HFFc6 (cell line): Measurements from ENCODE around the gene ITFG1. TPM values are rescaled to one million over a fixed set of nuclear protein-coding genes. Genes with fewer than 3 reads are reported as not detected.

Experiments
- DNase-seq: peaks from one replicate; pipeline ENCODE4 v3.0.0-alpha.2; 2018
- H3K27ac Mint-ChIP-seq: 2 replicates; pipeline ENCODE4 v1.8.0; 2020; ENCODE audit warnings: mild to moderate bottlenecking, mixed read lengths
- H3K27me3 Mint-ChIP-seq: 2 replicates; pipeline ENCODE4 v1.8.0; 2021; ENCODE audit warnings: mild to moderate bottlenecking, moderate library complexity, mixed read lengths; ENCODE audit not compliant: insufficient read depth
- H3K36me3 Mint-ChIP-seq: 2 replicates; pipeline ENCODE4 v1.8.0; 2021; ENCODE audit warnings: low read depth, mixed read lengths
- H3K4me1 Mint-ChIP-seq: 2 replicates; pipeline ENCODE4 v1.8.0; 2020; ENCODE audit warnings: low read depth, mixed read lengths
- H3K4me3 Mint-ChIP-seq: 2 replicates; pipeline ENCODE4 v1.8.0; 2020; ENCODE audit warnings: mild to moderate bottlenecking, moderate library complexity, mixed read lengths
- H3K9me3 Mint-ChIP-seq: 2 replicates; pipeline ENCODE4 v1.8.0; 2020; ENCODE audit warnings: mild to moderate bottlenecking, mixed read lengths
- total RNA-seq, 6 experiments: library from RNA; stranded (reverse); fragmentation: NEBNext Ultra II Directional; extraction: Animal tissue kit (Norgen Biotek cat#: 25700); gene quantifications; 2 replicates in 1 of 6; 3 replicates in 5 of 6; pipeline ENCODE4 v1.2.3, GENCODE V29; 2021
- TF ChIP-seq, protein P1 (sequence below): fragments of 200-600 bp; sonication (generic); IDR thresholded peaks from 2 replicates; pipeline ENCODE4 v1.5.0; 2021; ENCODE audit warnings: antibody characterized with exemption, mild to moderate bottlenecking

ITFG1 gene
- total RNA-seq, 6 experiments from 2014 or later = 65.4 to 96.9 (median 79.4) TPM

DNA sequence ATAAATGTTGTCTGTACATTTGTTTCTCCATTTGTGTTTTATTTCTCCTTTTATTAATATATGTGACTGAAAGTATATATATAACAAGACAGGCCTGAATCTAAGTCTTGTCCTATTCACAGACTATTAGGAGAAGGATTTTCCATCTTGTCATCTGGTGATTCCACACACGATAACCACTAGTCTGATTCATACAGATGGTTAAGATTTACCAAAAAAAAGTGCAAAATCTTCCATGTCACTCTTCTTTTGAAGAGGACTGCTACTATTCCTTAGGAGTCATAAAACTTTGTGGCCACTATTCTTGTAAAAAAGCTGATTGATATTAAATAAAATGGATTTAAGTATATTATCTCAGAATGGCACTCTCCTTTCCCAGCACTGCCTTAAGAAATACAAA, 156.3 kb downstream of the ITFG1 start:
- no peak overlapping the region for H3K27ac Mint-ChIP-seq
- no peak overlapping the region for H3K4me3 Mint-ChIP-seq
- no peaks in the 10 kb centered on the region for H3K9me3 Mint-ChIP-seq
- peaks cover 9% of the 10 kb centered on the region for H3K4me1 Mint-ChIP-seq
- no peak for DNase-seq
- no peaks in the 10 kb centered on the region for H3K36me3 Mint-ChIP-seq
- peaks cover 2% of the 10 kb centered on the region; the same call in 1 of the 2 replicates for H3K27me3 Mint-ChIP-seq
- TF ChIP-seq, protein P1, sequence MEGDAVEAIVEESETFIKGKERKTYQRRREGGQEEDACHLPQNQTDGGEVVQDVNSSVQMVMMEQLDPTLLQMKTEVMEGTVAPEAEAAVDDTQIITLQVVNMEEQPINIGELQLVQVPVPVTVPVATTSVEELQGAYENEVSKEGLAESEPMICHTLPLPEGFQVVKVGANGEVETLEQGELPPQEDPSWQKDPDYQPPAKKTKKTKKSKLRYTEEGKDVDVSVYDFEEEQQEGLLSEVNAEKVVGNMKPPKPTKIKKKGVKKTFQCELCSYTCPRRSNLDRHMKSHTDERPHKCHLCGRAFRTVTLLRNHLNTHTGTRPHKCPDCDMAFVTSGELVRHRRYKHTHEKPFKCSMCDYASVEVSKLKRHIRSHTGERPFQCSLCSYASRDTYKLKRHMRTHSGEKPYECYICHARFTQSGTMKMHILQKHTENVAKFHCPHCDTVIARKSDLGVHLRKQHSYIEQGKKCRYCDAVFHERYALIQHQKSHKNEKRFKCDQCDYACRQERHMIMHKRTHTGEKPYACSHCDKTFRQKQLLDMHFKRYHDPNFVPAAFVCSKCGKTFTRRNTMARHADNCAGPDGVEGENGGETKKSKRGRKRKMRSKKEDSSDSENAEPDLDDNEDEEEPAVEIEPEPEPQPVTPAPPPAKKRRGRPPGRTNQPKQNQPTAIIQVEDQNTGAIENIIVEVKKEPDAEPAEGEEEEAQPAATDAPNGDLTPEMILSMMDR = no peak

DNA sequence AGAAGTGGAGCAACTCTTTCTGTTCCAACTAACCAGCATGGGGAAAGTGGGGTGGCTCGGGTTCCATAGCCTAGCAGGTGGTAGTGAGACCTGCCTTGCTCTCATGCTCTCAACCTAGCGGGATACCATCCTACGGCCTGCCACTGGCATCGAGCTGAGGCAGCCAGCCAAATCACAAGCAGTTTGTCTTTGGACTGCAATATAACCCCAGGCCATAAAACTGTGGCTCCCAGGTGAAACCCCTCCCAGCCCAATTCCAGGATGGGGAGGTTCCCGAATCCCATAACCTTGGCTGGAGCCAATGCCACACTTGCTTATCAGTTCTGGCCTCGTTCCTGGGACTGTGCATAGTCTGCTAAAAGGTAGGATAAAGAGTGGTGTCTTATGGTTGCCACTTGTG, 161.3 kb downstream of the ITFG1 start:
- no peak for DNase-seq
- TF ChIP-seq, protein P1 = no peak
- no peaks in the 10 kb centered on the region for H3K9me3 Mint-ChIP-seq
- peaks cover 7% of the 10 kb centered on the region for H3K36me3 Mint-ChIP-seq
- H3K4me1 Mint-ChIP-seq = peaks cover under 1% of the 10 kb centered on the region; the same call in 1 of the 2 replicates
- no peak overlapping the region for H3K27ac Mint-ChIP-seq
- H3K27me3 Mint-ChIP-seq = peaks cover 4% of the 10 kb centered on the region; the same call in 1 of the 2 replicates
- H3K4me3 Mint-ChIP-seq = no peak overlapping the region

DNA sequence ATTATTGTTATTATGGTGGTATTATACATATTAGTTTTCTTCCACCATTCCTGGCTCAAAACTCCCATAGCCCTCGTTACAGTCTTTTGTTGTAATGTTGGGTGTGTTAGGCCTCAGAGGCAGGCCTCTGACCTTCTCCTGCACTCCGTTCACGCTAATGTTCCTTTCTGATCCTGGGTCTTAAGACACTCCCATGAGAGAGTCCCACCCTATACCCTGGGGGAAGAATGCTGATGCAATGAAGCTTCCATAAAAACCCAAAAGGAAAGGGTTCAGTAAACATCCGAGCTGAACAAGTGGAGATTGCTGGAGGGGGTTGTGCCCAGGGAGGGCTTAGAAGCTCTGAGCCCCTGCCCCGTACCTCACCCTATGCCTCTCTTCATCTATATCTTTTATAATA, 175.9 kb downstream of the ITFG1 start:
- H3K36me3 Mint-ChIP-seq = peaks cover 26% of the 10 kb centered on the region

DNA sequence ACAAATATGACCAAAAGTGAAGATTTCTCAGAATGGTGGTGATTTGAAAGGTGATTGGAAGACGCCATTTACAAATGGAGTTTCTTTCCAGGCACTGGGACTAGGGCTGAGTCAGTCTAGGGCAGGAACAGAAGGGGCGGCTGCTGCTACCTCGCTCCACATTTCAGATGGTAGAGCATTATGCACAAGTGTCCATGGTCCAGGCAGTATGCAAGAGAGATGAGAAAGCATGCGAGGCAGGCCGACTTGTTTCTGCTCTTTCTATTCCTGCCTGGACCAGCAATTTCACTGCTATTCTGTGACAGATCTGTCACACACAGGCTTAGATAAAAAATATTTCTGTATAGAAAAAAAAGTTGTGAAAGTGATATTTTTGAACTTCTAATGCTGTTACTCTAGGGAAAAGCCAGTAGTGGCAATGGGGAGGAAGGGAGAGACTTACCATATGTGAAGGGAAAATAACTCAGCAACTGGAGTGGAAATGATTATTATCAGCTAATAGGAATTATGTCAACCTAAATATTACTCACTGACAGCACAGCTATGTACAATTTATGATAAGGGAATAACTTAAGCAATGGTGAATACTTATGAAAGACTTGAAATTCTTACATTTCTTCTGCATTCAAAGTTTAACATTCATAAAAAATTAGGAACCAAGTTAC, 182.4 kb downstream of the ITFG1 start:
- H3K4me1 Mint-ChIP-seq = no peaks in the 10 kb centered on the region
- no peak for DNase-seq
- H3K27ac Mint-ChIP-seq = no peak overlapping the region
- H3K36me3 Mint-ChIP-seq = peaks cover 11% of the 10 kb centered on the region
- TF ChIP-seq, protein P1 = no peak
- no peak overlapping the region for H3K4me3 Mint-ChIP-seq
- H3K9me3 Mint-ChIP-seq = no peaks in the 10 kb centered on the region
- no peaks in the 10 kb centered on the region for H3K27me3 Mint-ChIP-seq

More for the DNA sequence above, 175.9 kb downstream of the ITFG1 start:
- Mint-ChIP-seq H3K27me3 (no peaks in the 10 kb centered on the region), H3K4me3 (no peak overlapping the region), H3K27ac (no peak overlapping the region), H3K4me1 (no peaks in the 10 kb centered on the region), H3K9me3 (no peaks in the 10 kb centered on the region)
- TF ChIP-seq, protein P1 = no peak
- DNase-seq = no peak

DNA sequence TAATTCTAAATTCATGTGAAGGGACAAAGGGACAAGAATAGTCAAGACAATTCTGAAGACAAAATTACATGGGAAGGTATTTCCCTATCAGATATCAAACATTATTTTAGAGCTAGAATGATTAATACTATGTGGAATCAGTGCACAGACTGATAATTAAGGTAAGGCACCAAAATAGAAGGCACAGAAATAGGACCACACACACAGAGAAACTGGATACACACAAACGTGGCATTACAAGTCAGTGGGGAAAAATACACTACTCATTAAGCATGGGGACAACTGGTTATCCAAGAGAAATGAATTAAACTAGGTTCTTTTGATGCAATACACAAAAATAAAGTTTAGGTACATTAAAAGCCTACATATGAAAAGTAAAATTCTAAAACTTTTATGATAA, 184.3 kb downstream of the ITFG1 start:
- TF ChIP-seq, protein P1 = no peak
- no peak overlapping the region for H3K27ac Mint-ChIP-seq
- H3K4me1 Mint-ChIP-seq = no peaks in the 10 kb centered on the region

More for the DNA sequence above, 184.3 kb downstream of the ITFG1 start:
- DNase-seq = no peak
- Mint-ChIP-seq H3K36me3 (no peaks in the 10 kb centered on the region), H3K4me3 (no peak overlapping the region), H3K27me3 (no peaks in the 10 kb centered on the region), H3K9me3 (no peaks in the 10 kb centered on the region)
